K562 (cell line): ENCODE results near the gene LDLRAD3. TPM values are rescaled to one million over a fixed set of nuclear protein-coding genes. Genes with fewer than 3 reads are reported as not detected.

Experiments used
- ATAC-seq: fragments of 200-7000 bp; cut with Tn5 transposase; 3 replicates; pipeline ENCODE4 v1.9.1; 2020; ENCODE audit warnings: moderate library complexity
- BruUV-seq: library from RNA; stranded (reverse); fragments of 400-500 nt; replicated peaks from 2 replicates; lab custom pipeline; 2021; lab: Mats Ljungman, UMichigan
- CTCF ChIA-PET: fragments of 300-600 bp; formaldehyde crosslinking; extraction: SDS; loops from one replicate; lab custom pipeline; 2021; ENCODE audit warnings: low intra/inter-chr PET ratio; lab: Yijun Ruan, JAX
- POLR2A ChIA-PET: fragments of 300-600, 350-650 bp; sonication (Branson Sonifier 250); formaldehyde crosslinking; extraction: SDS; loops from one replicate; lab custom pipeline; 2021; ENCODE audit warnings: antibody characterized with exemption, inconsistent platforms; lab: Yijun Ruan, JAX
- DNase-seq, 4 experiments: peaks; one replicate each; pipeline versions ENCODE4 v3.0.0 to v3.0.0-alpha.2; 2011 to 2018; ENCODE audit warnings: low spot score in 3 of 4, mixed read lengths in 3 of 4; ENCODE audit errors: extremely low read depth in 1 of 4
- FAIRE-seq: peaks from 2 replicates; lab custom pipeline; 2011; peaks lifted over from hg19 to GRCh38; lab: Jason Lieb, UNC
- H2AFZ ChIP-seq: 2 replicates; pipeline ENCODE4 v1.6.0; 2011; ENCODE audit warnings: low read depth, low read length, control low read depth, inconsistent platforms
- H3K27ac ChIP-seq: fragments of 200-600 bp; 3 replicates; pipeline ENCODE4 v1.8.0; 2011; ENCODE audit warnings: low read depth, mild to moderate bottlenecking, control low read depth, inconsistent platforms, low read length, moderate library complexity, mixed read lengths; ENCODE audit errors: extremely low read depth
- H3K27me3 ChIP-seq, 2 experiments: fragments of 300-600 bp in 1 of 2; 2 replicates in 1 of 2; 3 replicates in 1 of 2; pipeline versions ENCODE4 v1.6.0 to v1.8.0; 2011; ENCODE audit warnings: inconsistent platforms in 2 of 2, low read length in 2 of 2, mild to moderate bottlenecking in 1 of 2, mixed read lengths in 1 of 2, moderate library complexity in 1 of 2; ENCODE audit not compliant: control insufficient read depth in 2 of 2, insufficient read depth in 2 of 2
- H3K36me3 ChIP-seq: fragments of 300-600 bp; 3 replicates; pipeline ENCODE4 v1.8.0; 2011; ENCODE audit warnings: mild to moderate bottlenecking, low read length, inconsistent platforms; ENCODE audit not compliant: control insufficient read depth, insufficient read depth
- H3K4me1 ChIP-seq, 2 experiments: fragments of 200-600 bp in 1 of 2; replicated peaks in 1 of 2; 2 replicates in 1 of 2; 3 replicates in 1 of 2; pipeline versions ENCODE4 v1.5.1 to v1.8.0; 2011; ENCODE audit warnings: inconsistent platforms in 2 of 2, low read length in 2 of 2, mild to moderate bottlenecking in 1 of 2, mixed read lengths in 1 of 2, moderate library complexity in 1 of 2; ENCODE audit not compliant: control insufficient read depth in 2 of 2, insufficient read depth in 2 of 2
- H3K4me2 ChIP-seq: 2 replicates; pipeline ENCODE4 v1.6.1; 2011; ENCODE audit warnings: low read length, control low read depth, inconsistent platforms, mixed read lengths; ENCODE audit not compliant: insufficient read depth
- H3K4me3 ChIP-seq: fragments of 200-600 bp; sonication (generic), shearing (Covaris generic); 2 replicates; pipeline ENCODE4 v1.5.1; 2016; ENCODE audit warnings: control low read depth, inconsistent platforms
- H3K79me2 ChIP-seq: fragments of 200-600 bp; 3 replicates; pipeline ENCODE4 v1.8.0; 2011; ENCODE audit warnings: low read length, inconsistent platforms; ENCODE audit not compliant: control insufficient read depth, insufficient read depth
- H3K9ac ChIP-seq, 2 experiments: 2 replicates each; pipeline versions ENCODE4 v1.6.0 to v1.6.1; 2011; ENCODE audit warnings: low read depth in 2 of 2, low read length in 2 of 2, control low read depth in 1 of 2, inconsistent platforms in 1 of 2, mild to moderate bottlenecking in 1 of 2, mixed read lengths in 1 of 2; ENCODE audit not compliant: insufficient read depth in 1 of 2
- H3K9me1 ChIP-seq: one replicate; pipeline ENCODE4 v1.6.0; 2011; ENCODE audit warnings: inconsistent platforms, mild to moderate bottlenecking, low read length, moderate library complexity; ENCODE audit not compliant: control insufficient read depth, insufficient read depth
- H3K9me3 ChIP-seq: replicated peaks from 2 replicates; pipeline ENCODE4 v1.5.1; 2011; ENCODE audit warnings: low read depth, low read length, inconsistent platforms; ENCODE audit not compliant: control insufficient read depth, insufficient read depth
- H4K20me1 ChIP-seq: replicated peaks from 2 replicates; pipeline ENCODE4 v1.6.1; 2011; ENCODE audit warnings: low read length, inconsistent platforms, mixed read lengths; ENCODE audit not compliant: control insufficient read depth, insufficient read depth
- CREM ChIP-seq: IDR thresholded peaks from 2 replicates; pipeline ENCODE4 v1.6.1; 2014; ENCODE audit warnings: antibody characterized with exemption, low read depth
- ZNF583 ChIP-seq: fragments of 250-450 bp; sonication (Bioruptor Pico); IDR thresholded peaks from 2 replicates; pipeline ENCODE4 v1.4.0; 2020
- ZNF695 ChIP-seq: fragments of 450-650 bp; formaldehyde crosslinking; IDR thresholded peaks from 2 replicates; pipeline ENCODE4 v1.4.0; 2020; ENCODE audit warnings: mild to moderate bottlenecking, moderate library complexity
- WGBS: fragments of 100-300 bp; shearing (Covaris generic); methylation state at CpG from one replicate; pipeline ENCODE4 v1.1.6; 2016; ENCODE audit warnings: low coverage, mixed read lengths; ENCODE audit not compliant: insufficient coverage; ENCODE audit errors: missing lambda C conversion rate; 5-methylcytosine and 5-hydroxymethylcytosine counted together
- in situ Hi-C: fragments of 300-500 bp; cut with MboI; formaldehyde crosslinking; loops from 4 replicates; pipeline ENCODE4 v1.15.0; 2018; ENCODE audit warnings: inconsistent platforms, mixed read lengths
- intact Hi-C: fragments of 100-400 bp; cut with micrococcal nuclease; formaldehyde crosslinking; loops from 2 replicates; pipeline ENCODE4 v1.14.2; 2022
- polyA plus RNA-seq, 8 experiments: library from polyadenylated mRNA; depleted of rRNA in 4 of 8; stranded (reverse) in 5 of 8; unstranded in 3 of 8; fragments of >200 nt; fragmentation: Nextera tagmentation in 2 of 8; fragmentation: Illumina TruSeq in 1 of 8; extraction: Ambion mirVana in 2 of 8; extraction: Trizol in 1 of 8; gene quantifications; 2 replicates each; pipeline versions ENCODE4 v1.2.1 to v1.2.3, GENCODE V29; 2011 to 2014; ENCODE audit warnings: inconsistent platforms in 1 of 8, missing spikeins in 1 of 8
- total RNA-seq, 7 experiments: library from RNA; depleted of rRNA in 6 of 7; stranded (reverse); fragments of >200 nt in 6 of 7; fragmentation: Illumina TruSeq in 2 of 7; extraction: Trizol in 2 of 7; gene quantifications; 2 replicates each; pipeline versions ENCODE4 v1.2.1 to v1.2.3, GENCODE V29; 2011 to 2021; ENCODE audit warnings: low replicate concordance in 1 of 7

The LDLRAD3 gene
- total and polyA plus RNA-seq, 9 of the 15 experiments (the other 6 are each of a cell fraction or from before 2014, with no cell fraction given) = 0.73 to 7.2 (median 3.5) TPM

DNA sequence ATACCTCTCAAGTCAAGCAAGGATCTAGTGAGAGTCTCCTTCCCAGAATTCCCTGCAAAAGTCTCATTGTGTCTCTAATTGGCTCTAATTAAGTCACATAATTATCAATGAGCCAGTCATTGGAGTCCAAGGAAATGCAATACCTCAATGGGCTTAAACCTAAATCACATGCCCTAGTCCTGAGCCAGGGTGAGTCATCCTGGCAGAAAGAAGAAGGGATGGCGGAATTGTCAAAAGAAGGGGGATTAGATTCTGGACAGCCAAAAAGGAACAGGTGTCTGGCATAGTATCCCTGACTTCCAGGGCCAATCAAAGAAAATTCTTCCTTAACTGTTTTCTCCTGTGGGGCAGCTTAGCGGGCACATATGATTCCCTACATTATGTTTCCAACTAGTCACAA lies 25.1 kb upstream of the LDLRAD3 start:
- WGBS = 0% methylated on average over 2 of the region's 2 CpGs
- no peak overlapping the region for H3K4me3 ChIP-seq
- ChIA-PET POLR2A (interaction anchor here (1.7 kb wide), 1 partner anchor 10 kb away, joined by 9 read pairs; no protein-coding TSS in a partner anchor), CTCF (no interaction called here)
- intact Hi-C loops (no loop called here), in situ Hi-C loops (no loop called here)
- ATAC-seq (no peak), FAIRE-seq (no peak), DNase-seq (no peak)
- H3K36me3 ChIP-seq = no peaks in the 10 kb centered on the region
- H3K27ac ChIP-seq = no peak overlapping the region
- no peak overlapping the region for H3K4me2 ChIP-seq
- no peaks in the 10 kb centered on the region for H3K4me1 ChIP-seq
- H3K79me2 ChIP-seq = no peaks in the 10 kb centered on the region
- H3K9me1 ChIP-seq = no peaks in the 10 kb centered on the region
- H3K9me3 ChIP-seq = no peaks in the 10 kb centered on the region
- BruUV-seq = no TSS peak
- H2AFZ ChIP-seq = no peak overlapping the region
- no peaks in the 10 kb centered on the region for H4K20me1 ChIP-seq
- TF ChIP-seq CREM = no peak
- H3K9ac ChIP-seq = no peak overlapping the region
- peaks cover 0 to 10% of the 10 kb centered on the region in 2 experiments; a peak in 3 of 5 replicates for H3K27me3 ChIP-seq

DNA sequence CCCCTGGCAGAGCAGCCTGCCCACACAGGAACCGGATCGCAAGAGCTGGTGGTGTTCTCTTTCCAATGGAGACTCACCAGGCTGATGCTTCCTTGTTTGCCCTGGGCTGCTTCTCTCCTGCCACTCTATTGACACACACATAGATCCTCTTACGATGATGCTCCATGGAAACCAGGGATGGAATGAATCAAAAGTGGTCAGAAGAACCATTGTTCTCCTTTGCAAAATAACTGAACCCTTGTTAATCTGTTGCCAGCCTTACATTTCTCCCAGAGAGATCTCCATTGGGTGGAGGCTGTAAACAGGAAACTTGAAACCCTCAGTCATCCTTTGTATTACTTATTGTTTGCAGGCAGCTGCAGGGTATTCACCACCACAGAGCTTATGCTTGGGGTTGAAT lies 24.6 kb upstream of the LDLRAD3 start:
- no peaks in the 10 kb centered on the region for H3K9me1 ChIP-seq
- DNase-seq (no peak), FAIRE-seq (no peak), ATAC-seq (no peak)
- no peaks in the 10 kb centered on the region for H3K36me3 ChIP-seq
- POLR2A ChIA-PET = no interaction called here
- H3K9me3 ChIP-seq = no peaks in the 10 kb centered on the region
- H3K4me1 ChIP-seq = no peaks in the 10 kb centered on the region
- no peak for TF ChIP-seq ZNF583 (CRISPR knock-in tag)
- no peak for TF ChIP-seq ZNF695 (CRISPR knock-in tag)
- 3% methylated on average over 3 of the region's 3 CpGs for whole genome bisulfite sequencing
- BruUV-seq = no TSS peak
- H3K9ac ChIP-seq = no peak overlapping the region
- intact Hi-C loops = no loop called here
- no peak overlapping the region for H2AFZ ChIP-seq
- no peak overlapping the region for H3K4me3 ChIP-seq
- in situ Hi-C loops = no loop called here
- H4K20me1 ChIP-seq = no peaks in the 10 kb centered on the region
- H3K27ac ChIP-seq = no peak overlapping the region
- no peaks in the 10 kb centered on the region for H3K79me2 ChIP-seq
- peaks cover 0 to 10% of the 10 kb centered on the region in 2 experiments; a peak in 3 of 5 replicates for H3K27me3 ChIP-seq
- no peak overlapping the region for H3K4me2 ChIP-seq
- CTCF ChIA-PET = no interaction called here
